ENCODE measurements around the gene EPB41L4A. TPM values are rescaled to one million over a fixed set of nuclear protein-coding genes. Genes with fewer than 3 reads are reported as not detected.

The EPB41L4A gene
- total RNA-seq, 4 donors from 2014 or later, result 8.3 to 33.8 (median 21.6) TPM

DNA sequence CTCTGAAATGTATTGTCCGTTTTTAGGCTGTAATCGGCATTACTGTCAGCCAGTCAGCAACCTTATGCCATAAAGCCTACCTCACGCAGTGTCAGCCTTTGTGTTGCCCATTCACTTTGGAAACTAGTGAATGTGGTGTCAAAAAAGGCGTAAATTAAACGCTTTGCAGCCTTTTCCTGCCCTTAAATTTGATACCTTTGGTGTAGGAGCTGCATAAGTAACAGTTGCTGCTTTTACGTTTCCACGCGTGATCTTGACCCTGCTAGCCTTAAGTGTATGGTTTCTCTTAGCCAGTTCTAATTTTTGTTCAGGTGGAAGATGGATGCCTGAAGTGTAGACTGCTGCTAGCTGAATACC is 257.7 kb downstream of the EPB41L4A start:
- H3K4me3 ChIP-seq, result peak overlapping the region; percentile 72 to 85 (median 82)
- no peaks in the 10 kb centered on the region for H3K27me3 ChIP-seq
- peak overlapping the region; percentile 80 to 86 (median 80) for H3K27ac ChIP-seq (replicated peaks in 1 of 4)
- no peaks in the 10 kb centered on the region for H3K9me3 ChIP-seq
- no peak for DNase-seq (ENCODE audit: extremely low spot score)
- H3K36me3 ChIP-seq, result peaks cover 12 to 46% (median 39%) of the 10 kb centered on the region in 4 donors
- TF ChIP-seq POLR2A (IDR thresholded peaks at IDR 0.05; ENCODE audit: low read depth) (no peak), EP300 (IDR thresholded peaks at IDR 0.05) (no peak), POLR2AphosphoS5 (IDR thresholded peaks at IDR 0.05) (no peak)
- TF ChIP-seq, protein P1, sequence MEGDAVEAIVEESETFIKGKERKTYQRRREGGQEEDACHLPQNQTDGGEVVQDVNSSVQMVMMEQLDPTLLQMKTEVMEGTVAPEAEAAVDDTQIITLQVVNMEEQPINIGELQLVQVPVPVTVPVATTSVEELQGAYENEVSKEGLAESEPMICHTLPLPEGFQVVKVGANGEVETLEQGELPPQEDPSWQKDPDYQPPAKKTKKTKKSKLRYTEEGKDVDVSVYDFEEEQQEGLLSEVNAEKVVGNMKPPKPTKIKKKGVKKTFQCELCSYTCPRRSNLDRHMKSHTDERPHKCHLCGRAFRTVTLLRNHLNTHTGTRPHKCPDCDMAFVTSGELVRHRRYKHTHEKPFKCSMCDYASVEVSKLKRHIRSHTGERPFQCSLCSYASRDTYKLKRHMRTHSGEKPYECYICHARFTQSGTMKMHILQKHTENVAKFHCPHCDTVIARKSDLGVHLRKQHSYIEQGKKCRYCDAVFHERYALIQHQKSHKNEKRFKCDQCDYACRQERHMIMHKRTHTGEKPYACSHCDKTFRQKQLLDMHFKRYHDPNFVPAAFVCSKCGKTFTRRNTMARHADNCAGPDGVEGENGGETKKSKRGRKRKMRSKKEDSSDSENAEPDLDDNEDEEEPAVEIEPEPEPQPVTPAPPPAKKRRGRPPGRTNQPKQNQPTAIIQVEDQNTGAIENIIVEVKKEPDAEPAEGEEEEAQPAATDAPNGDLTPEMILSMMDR (IDR thresholded peaks at IDR 0.05), result no peak
- intact Hi-C loops (cut with DNase I), result no loop called here
- WGBS, result 2% methylated on average over 8 of the region's 8 CpGs
- H3K4me1 ChIP-seq, result peaks cover 25 to 28% (median 27%) of the 10 kb centered on the region in 4 donors

DNA sequence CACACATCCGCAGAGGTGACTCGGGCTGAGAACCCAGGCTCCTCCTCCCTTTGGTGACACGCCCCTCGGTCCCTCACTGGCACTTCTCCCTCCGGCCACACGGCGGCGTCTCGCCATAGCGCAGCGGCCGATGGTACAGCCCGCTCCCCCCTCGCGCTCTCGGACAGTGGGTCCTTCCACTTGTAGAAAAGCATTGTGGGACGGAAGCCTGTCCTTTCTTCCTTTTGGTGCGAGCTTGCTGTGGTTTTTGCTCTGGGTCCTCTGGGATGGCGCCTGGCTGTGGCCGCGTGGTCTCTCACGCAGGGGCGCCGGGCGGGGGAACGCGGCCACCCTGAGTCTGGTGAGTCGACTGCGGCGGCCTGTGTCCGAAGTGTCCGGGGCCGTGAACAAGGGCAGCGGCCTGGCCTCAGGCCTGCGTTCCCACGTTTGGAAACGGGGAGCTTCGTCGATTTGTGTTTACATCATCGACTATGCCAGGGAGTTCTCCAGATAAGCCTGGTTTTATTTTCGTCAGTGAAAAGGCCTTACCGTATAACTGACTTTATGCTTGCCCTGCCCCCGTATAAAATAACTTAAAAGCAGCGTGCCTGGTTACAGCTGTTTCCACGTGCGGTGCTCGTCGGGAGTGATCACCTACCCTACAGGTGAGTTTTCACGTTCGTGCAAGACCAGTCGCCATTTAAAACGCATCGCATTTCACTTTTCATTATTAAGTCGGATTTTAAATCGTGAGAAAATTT is 258.3 kb downstream of the EPB41L4A start:
- Histone ChIP-seq H3K4me3 (peak overlapping the region; percentile 72 to 85 (median 82)), H3K27ac (replicated peaks in 1 of 4) (peak overlapping the region; percentile 80 to 86 (median 80)), H3K4me1 (peaks cover 25 to 28% (median 27%) of the 10 kb centered on the region in 4 donors), H3K36me3 (peaks cover 10 to 41% (median 34%) of the 10 kb centered on the region in 4 donors), H3K27me3 (no peaks in the 10 kb centered on the region), H3K9me3 (no peaks in the 10 kb centered on the region)
- DNase-seq (ENCODE audit: extremely low spot score), result peak; percentile 98
- TF ChIP-seq, protein P1 (IDR thresholded peaks at IDR 0.05), result peak in 2 of 3 experiments; percentile 83 to 96
- TF ChIP-seq POLR2AphosphoS5 (IDR thresholded peaks at IDR 0.05) (peak; percentile 97), EP300 (IDR thresholded peaks at IDR 0.05) (no peak), POLR2A (IDR thresholded peaks at IDR 0.05; ENCODE audit: low read depth) (peak; percentile 80)
- under 1% methylated on average over 43 of the region's 55 CpGs for WGBS
- intact Hi-C loops (cut with DNase I), result no loop called here

DNA sequence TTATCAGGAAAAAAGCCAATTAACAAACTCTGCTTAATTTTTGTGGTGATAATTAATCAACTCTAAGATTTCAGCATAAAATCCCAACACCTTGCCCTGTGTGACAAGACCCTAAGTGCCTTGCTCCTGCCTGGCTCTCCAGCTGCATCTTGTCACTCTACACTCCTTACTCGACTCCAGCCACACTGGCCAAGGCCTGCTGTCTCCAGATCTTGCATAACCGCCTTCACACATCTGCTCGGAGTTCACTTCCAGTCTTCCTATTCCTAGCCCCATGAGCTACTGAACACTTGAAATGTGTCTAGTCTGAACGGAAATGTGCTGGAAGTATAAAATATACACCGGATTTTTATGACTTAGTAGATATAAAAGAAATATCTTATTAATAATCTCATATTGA is 259.6 kb downstream of the EPB41L4A start:
- Histone ChIP-seq H3K36me3 (peaks cover 3 to 27% (median 23%) of the 10 kb centered on the region in 4 donors), H3K27ac (replicated peaks in 1 of 4) (peak overlapping the region in 1 of 4 donors; percentile 81), H3K9me3 (no peaks in the 10 kb centered on the region), H3K27me3 (no peaks in the 10 kb centered on the region), H3K4me3 (no peak overlapping the region), H3K4me1 (peaks cover 25 to 28% (median 27%) of the 10 kb centered on the region in 4 donors)
- DNase-seq (ENCODE audit: extremely low spot score), result peak; percentile 94
- intact Hi-C loops (cut with DNase I), result no loop called here
- 38% methylated on average over 5 of the region's 5 CpGs for WGBS
- TF ChIP-seq POLR2AphosphoS5 (IDR thresholded peaks at IDR 0.05) (peak; percentile 57 to 75), POLR2A (IDR thresholded peaks at IDR 0.05; ENCODE audit: low read depth) (no peak)

DNA sequence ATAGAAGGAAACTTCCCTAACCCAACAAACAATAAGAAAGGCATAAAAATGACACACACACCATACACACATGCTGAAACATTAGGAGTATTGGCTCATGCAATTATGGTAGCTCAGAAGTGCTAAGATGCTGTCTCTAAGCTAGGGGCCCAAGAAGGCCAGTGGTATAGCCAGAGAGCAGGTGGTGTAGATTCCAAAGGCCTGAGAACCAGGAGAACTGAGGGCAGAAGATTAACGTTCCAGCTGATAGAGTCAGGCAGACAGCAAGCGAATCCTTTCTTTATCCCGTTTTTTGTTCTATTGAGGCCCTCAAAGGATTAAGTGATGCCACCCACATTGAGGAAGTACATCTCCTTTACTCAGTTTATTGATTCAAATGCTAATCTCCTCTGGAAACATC is 262.9 kb downstream of the EPB41L4A start:
- Histone ChIP-seq H3K27ac (replicated peaks in 1 of 4) (no peak overlapping the region), H3K36me3 (no peaks in the 10 kb centered on the region), H3K27me3 (no peaks in the 10 kb centered on the region), H3K4me3 (no peak overlapping the region), H3K4me1 (peaks cover 6 to 8% (median 7%) of the 10 kb centered on the region in 4 donors), H3K9me3 (no peaks in the 10 kb centered on the region)
- no peak for DNase-seq (ENCODE audit: extremely low spot score)
- TF ChIP-seq, protein P1 (IDR thresholded peaks at IDR 0.05), result no peak
- TF ChIP-seq POLR2AphosphoS5 (IDR thresholded peaks at IDR 0.05) (no peak), EP300 (IDR thresholded peaks at IDR 0.05) (no peak), POLR2A (IDR thresholded peaks at IDR 0.05; ENCODE audit: low read depth) (no peak)
- intact Hi-C loops (cut with DNase I), result no loop called here
- 83% methylated on average over 3 of the region's 3 CpGs for WGBS

DNA sequence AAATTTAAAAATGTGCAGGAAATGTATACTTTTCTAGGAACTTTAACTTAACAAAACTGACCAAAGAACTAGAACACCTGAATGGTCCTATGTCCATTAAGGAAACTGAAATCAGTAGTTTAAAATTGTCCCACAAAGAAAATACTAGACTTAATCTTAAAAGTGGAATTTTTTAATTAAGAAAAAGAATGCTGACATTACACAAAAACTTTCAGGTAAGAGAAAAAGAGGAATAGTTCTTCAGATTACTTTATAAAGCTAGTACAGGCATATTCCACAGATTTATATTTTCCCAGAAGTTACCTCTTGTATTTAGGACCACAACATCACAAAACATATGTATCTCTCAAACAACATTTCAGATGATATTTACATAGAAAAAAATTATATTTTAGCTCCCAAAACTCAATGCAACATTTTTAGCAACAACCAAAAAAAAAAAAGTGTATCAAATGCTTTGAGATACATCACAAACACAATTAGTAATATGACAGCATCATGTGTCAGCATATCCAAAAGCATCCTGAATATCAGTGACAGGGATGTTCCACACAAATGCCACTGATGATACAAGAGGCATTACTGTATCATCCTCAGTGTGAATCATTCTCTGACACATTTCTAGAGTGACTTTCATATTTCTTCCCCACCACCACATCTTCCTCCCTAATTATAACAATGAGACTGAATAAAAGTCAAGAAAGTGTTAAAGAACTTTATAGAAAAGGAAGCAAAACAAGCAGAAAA is 264.0 kb downstream of the EPB41L4A start:
- Histone ChIP-seq H3K27me3 (no peaks in the 10 kb centered on the region), H3K4me3 (no peak overlapping the region), H3K4me1 (peaks cover 2 to 5% (median 3%) of the 10 kb centered on the region in 4 donors), H3K9me3 (no peaks in the 10 kb centered on the region), H3K27ac (replicated peaks in 1 of 4) (no peak overlapping the region), H3K36me3 (no peaks in the 10 kb centered on the region)
- intact Hi-C loops (cut with DNase I), result no loop called here
- DNase-seq (ENCODE audit: extremely low spot score), result no peak
- TF ChIP-seq POLR2AphosphoS5 (IDR thresholded peaks at IDR 0.05) (no peak), EP300 (IDR thresholded peaks at IDR 0.05) (no peak), POLR2A (IDR thresholded peaks at IDR 0.05; ENCODE audit: low read depth) (no peak)
- TF ChIP-seq, protein P1 (IDR thresholded peaks at IDR 0.05), result no peak
